Panc1 (cell line): ENCODE data around the gene XKR7. TPM values are rescaled to one million over a fixed set of nuclear protein-coding genes. Genes with fewer than 3 reads are reported as not detected.

Experiments used
- ATAC-seq: fragments of 200-7000 bp; cut with Tn5 transposase; 2 replicates; pipeline ENCODE4 v1.9.1; 2020; ENCODE audit warnings: mild to moderate bottlenecking, moderate library complexity
- BruUV-seq: library from RNA; stranded (reverse); fragments of 400-500 nt; replicated peaks from 2 replicates; lab custom pipeline; 2021; lab: Mats Ljungman, UMichigan
- CTCF ChIA-PET: fragments of 300-600 bp; sonication (Branson Sonifier 250); formaldehyde crosslinking; loops from one replicate; lab custom pipeline; 2022; ENCODE audit warnings: antibody characterized with exemption; lab: Charles Lee
- POLR2A ChIA-PET: fragments of 300-600 bp; sonication (Branson Sonifier 250); formaldehyde crosslinking; loops from one replicate; lab custom pipeline; 2022; ENCODE audit warnings: antibody characterized with exemption; lab: Charles Lee
- DNase-seq: peaks from one replicate; pipeline ENCODE4 v3.0.0-alpha.2; 2010; ENCODE audit warnings: low read depth, low spot score
- H3K27ac ChIP-seq: 2 replicates; pipeline ENCODE4 v1.5.1; 2011; ENCODE audit warnings: mild to moderate bottlenecking, low read length, inconsistent platforms
- H3K27me3 ChIP-seq: fragments of 200-500 bp; sonication (Bioruptor generic); 2 replicates; pipeline ENCODE4 v1.6.0; 2014; ENCODE audit warnings: low read length, inconsistent platforms; ENCODE audit not compliant: control insufficient read depth, insufficient read depth
- H3K36me3 ChIP-seq: fragments of 200-500 bp; sonication (Bioruptor generic); 2 replicates; pipeline ENCODE4 v1.5.1; 2014; ENCODE audit warnings: inconsistent platforms, mild to moderate bottlenecking, low read length, moderate library complexity; ENCODE audit not compliant: control insufficient read depth, insufficient read depth
- H3K4me1 ChIP-seq: 2 replicates; pipeline ENCODE4 v1.5.1; 2011; ENCODE audit warnings: inconsistent platforms, mild to moderate bottlenecking, low read length, moderate library complexity; ENCODE audit not compliant: control insufficient read depth, insufficient read depth
- H3K4me3 ChIP-seq, 2 experiments: 2 replicates each; pipeline ENCODE4 v1.5.1; 2011 to 2012; ENCODE audit warnings: low read depth in 2 of 2, low read length in 2 of 2, mild to moderate bottlenecking in 2 of 2, inconsistent platforms in 1 of 2, moderate library complexity in 1 of 2
- H3K9me3 ChIP-seq: fragments of 200-500 bp; sonication (Bioruptor generic); 2 replicates; pipeline ENCODE4 v1.5.1; 2014; ENCODE audit warnings: low read depth, mild to moderate bottlenecking, inconsistent platforms, low read length, moderate library complexity; ENCODE audit not compliant: control insufficient read depth, insufficient read depth
- POLR2AphosphoS5 ChIP-seq: IDR thresholded peaks from 2 replicates; pipeline ENCODE4 v1.6.1; 2012; ENCODE audit warnings: mild to moderate bottlenecking, low read depth, low read length, moderate library complexity
- SIN3A ChIP-seq: IDR thresholded peaks from 2 replicates; pipeline ENCODE4 v1.6.1; 2012; ENCODE audit warnings: low read depth, mild to moderate bottlenecking, low read length, moderate library complexity, borderline replicate concordance; ENCODE audit not compliant: insufficient read depth
- TCF7L2 ChIP-seq: IDR thresholded peaks from 2 replicates; pipeline ENCODE4 v1.6.1; 2011; ENCODE audit warnings: mild to moderate bottlenecking, low read depth, low read length, inconsistent platforms
- in situ Hi-C: cut with HindIII; loops from 2 replicates; pipeline ENCODE4 v1.10.0; 2016; ENCODE audit warnings: low sequenced_read_pairs, low pct_unique_long_range_greater_than_20kb
- intact Hi-C: fragments of 100-400 bp; cut with micrococcal nuclease; formaldehyde crosslinking; loops from one replicate; pipeline ENCODE4 v1.10.0; 2022; ENCODE audit not compliant: unreplicated experiment
- total RNA-seq: library from RNA; stranded (reverse); gene quantifications from one replicate; pipeline ENCODE4 v1.2.1, GENCODE V29; 2021; ENCODE audit not compliant: unreplicated experiment
- TF ChIP-seq, protein P1 (sequence below), 2 experiments: IDR thresholded peaks; 2 replicates each; pipeline ENCODE4 v1.6.1; 2011 to 2012; ENCODE audit warnings: low read depth in 2 of 2, control low read depth in 1 of 2, low read length in 1 of 2, mild to moderate bottlenecking in 1 of 2, moderate library complexity in 1 of 2; ENCODE audit not compliant: insufficient read depth in 1 of 2
- TF ChIP-seq, protein P2 (sequence below): fragments of 450-650 bp; IDR thresholded peaks from 2 replicates; pipeline ENCODE4 v1.5.1; 2017; ENCODE audit warnings: mild to moderate bottlenecking

Gene XKR7
- total RNA-seq, 1 experiment from 2014 or later, result 6.2 TPM

DNA sequence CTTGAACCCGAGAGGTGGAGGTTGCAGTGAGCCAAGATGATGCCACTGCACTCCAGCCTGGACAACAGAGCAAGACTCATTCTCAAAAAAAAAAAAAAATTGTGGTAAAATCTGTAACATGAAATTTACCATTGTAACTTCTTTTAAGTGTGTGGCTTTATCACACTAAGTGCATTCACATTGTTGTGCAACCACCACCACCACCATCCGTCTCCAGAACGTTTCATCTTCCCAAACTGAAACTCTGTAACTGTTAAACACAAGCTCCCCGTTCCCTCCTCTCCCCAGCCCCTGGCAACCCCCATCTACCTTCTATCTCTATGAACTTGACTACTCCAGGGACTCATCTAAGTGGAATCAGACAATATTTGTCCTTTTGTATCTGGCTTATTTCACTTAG is 45.8 kb upstream of the XKR7 start:
- no peak for ATAC-seq
- no peak for TF ChIP-seq TCF7L2
- no peak for TF ChIP-seq POLR2AphosphoS5
- TF ChIP-seq, protein P1, sequence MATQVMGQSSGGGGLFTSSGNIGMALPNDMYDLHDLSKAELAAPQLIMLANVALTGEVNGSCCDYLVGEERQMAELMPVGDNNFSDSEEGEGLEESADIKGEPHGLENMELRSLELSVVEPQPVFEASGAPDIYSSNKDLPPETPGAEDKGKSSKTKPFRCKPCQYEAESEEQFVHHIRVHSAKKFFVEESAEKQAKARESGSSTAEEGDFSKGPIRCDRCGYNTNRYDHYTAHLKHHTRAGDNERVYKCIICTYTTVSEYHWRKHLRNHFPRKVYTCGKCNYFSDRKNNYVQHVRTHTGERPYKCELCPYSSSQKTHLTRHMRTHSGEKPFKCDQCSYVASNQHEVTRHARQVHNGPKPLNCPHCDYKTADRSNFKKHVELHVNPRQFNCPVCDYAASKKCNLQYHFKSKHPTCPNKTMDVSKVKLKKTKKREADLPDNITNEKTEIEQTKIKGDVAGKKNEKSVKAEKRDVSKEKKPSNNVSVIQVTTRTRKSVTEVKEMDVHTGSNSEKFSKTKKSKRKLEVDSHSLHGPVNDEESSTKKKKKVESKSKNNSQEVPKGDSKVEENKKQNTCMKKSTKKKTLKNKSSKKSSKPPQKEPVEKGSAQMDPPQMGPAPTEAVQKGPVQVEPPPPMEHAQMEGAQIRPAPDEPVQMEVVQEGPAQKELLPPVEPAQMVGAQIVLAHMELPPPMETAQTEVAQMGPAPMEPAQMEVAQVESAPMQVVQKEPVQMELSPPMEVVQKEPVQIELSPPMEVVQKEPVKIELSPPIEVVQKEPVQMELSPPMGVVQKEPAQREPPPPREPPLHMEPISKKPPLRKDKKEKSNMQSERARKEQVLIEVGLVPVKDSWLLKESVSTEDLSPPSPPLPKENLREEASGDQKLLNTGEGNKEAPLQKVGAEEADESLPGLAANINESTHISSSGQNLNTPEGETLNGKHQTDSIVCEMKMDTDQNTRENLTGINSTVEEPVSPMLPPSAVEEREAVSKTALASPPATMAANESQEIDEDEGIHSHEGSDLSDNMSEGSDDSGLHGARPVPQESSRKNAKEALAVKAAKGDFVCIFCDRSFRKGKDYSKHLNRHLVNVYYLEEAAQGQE (IDR thresholded peaks at IDR 0.05; ENCODE audit: insufficient read depth in 1 of 2, low read depth in 2 of 2, low read length in 1 of 2), result no peak
- no peak for TF ChIP-seq SIN3A
- TF ChIP-seq, protein P2, sequence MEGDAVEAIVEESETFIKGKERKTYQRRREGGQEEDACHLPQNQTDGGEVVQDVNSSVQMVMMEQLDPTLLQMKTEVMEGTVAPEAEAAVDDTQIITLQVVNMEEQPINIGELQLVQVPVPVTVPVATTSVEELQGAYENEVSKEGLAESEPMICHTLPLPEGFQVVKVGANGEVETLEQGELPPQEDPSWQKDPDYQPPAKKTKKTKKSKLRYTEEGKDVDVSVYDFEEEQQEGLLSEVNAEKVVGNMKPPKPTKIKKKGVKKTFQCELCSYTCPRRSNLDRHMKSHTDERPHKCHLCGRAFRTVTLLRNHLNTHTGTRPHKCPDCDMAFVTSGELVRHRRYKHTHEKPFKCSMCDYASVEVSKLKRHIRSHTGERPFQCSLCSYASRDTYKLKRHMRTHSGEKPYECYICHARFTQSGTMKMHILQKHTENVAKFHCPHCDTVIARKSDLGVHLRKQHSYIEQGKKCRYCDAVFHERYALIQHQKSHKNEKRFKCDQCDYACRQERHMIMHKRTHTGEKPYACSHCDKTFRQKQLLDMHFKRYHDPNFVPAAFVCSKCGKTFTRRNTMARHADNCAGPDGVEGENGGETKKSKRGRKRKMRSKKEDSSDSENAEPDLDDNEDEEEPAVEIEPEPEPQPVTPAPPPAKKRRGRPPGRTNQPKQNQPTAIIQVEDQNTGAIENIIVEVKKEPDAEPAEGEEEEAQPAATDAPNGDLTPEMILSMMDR, result no peak
- H3K27me3 ChIP-seq, result no peaks in the 10 kb centered on the region; the same call in 1 of the 2 replicates
- ChIA-PET POLR2A (no interaction called here), CTCF (no interaction called here)
- DNase-seq, result no peak
- BruUV-seq, result no TSS peak
- no peak overlapping the region for H3K4me3 ChIP-seq
- H3K27ac ChIP-seq, result no peak overlapping the region
- no peaks in the 10 kb centered on the region for H3K9me3 ChIP-seq
- H3K4me1 ChIP-seq, result peaks cover 7% of the 10 kb centered on the region
- intact Hi-C loops (no loop called here), in situ Hi-C loops (no loop called here)
- no peaks in the 10 kb centered on the region for H3K36me3 ChIP-seq

GRCh38 chr20:31922588-31922987 is 45.4 kb upstream of the XKR7 start:
- intact Hi-C loops (no loop called here), in situ Hi-C loops (no loop called here)
- POLR2A ChIA-PET, result interaction anchor here (0.6 kb wide), 1 partner anchor 15 kb away, joined by 3 read pairs; no protein-coding TSS in a partner anchor
- DNase-seq (no peak), ATAC-seq (no peak)
- Histone ChIP-seq H3K27ac (no peak overlapping the region), H3K27me3 (no peaks in the 10 kb centered on the region; the same call in 1 of the 2 replicates), H3K9me3 (no peaks in the 10 kb centered on the region), H3K4me3 (no peak overlapping the region), H3K36me3 (no peaks in the 10 kb centered on the region), H3K4me1 (peaks cover 7% of the 10 kb centered on the region)
- BruUV-seq, result no TSS peak
- TF ChIP-seq, protein P1 (IDR thresholded peaks at IDR 0.05; ENCODE audit: insufficient read depth in 1 of 2, low read depth in 2 of 2, low read length in 1 of 2), result no peak
- TF ChIP-seq, protein P2, result no peak
- no peak for TF ChIP-seq POLR2AphosphoS5
- no peak for TF ChIP-seq SIN3A
- TF ChIP-seq TCF7L2, result no peak
- CTCF ChIA-PET, result no interaction called here
